Stimulated activated CD4-positive, alpha-beta T cell treated with anti-CD3 and anti-CD28 coated beads, Interleukin-2, amount 100 ng/mL, for 24 hours (primary cell): ENCODE results near the gene SP7.
A peak's percentile ranks its signal among the peaks of the same experiment; 100 is the strongest.
"Not testable (repeated sequence)": the region's sequence is repeated elsewhere in the genome, so short reads cannot be mapped to it uniquely, and the experiment has no call there.

Source experiments
- DNase-seq, 2 donors: peaks; one replicate each; pipeline ENCODE4 v3.0.0-alpha.2; 2020

SP7 gene

DNA sequence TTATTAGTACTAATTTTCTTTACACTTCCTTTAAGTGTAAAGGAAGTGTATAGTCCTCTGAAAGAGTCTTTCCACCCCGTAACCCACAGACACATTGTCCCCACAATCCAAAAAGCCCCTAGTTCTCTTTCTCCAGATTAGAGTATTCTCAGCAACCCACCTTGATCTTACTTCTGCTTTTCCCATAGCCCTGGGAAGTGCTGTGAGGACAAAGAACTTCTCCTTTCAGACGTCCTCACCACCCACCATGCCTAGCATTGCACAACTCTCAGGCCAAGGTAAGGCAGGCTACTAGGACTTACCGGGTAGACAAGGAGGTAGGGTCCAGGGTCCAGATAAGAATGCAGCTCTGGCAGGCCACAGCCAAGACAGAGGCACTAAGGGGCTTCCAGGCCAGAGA, 22.2 kb downstream of the SP7 start:
- no peak for DNase-seq

DNA sequence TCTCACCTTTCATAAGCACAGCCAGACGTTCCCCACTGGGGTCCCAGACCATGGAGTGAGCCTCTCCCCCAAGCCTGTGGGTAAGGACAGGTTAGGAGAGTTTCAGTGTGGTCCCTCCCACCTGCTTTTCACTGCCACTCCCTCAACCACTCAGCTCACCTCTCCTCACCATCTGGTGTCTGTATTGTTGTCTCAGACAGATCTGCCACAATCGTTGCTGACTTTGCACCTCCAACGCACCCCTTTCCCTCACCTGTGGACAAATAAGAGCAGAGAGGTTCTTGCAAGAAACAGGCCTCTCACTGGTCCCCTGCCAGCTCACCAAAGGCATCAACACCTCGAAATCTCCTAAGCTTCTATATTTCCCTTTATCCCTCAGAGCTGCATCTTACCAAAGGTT, 27.9 kb downstream of the SP7 start:
- no peak for DNase-seq

DNA sequence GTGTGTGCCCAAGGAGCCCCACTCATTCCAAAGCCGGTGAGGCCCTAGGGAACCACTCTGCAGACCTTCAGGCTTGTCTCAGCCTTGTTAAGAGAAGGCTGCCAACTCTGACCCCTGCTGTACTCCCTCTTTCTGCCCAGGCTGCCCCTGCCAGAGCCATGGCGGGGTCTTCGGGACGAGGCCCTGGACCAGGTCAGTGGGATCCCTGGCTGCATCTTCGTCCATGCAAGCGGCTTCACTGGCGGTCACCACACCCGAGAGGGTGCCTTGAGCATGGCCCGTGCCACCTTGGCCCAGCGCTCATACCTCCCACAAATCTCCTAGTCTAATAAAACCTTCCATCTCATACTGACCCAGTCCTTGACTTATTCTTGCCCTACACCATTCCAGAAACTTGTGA, 29.3 kb downstream of the SP7 start:
- no peak for DNase-seq

DNA sequence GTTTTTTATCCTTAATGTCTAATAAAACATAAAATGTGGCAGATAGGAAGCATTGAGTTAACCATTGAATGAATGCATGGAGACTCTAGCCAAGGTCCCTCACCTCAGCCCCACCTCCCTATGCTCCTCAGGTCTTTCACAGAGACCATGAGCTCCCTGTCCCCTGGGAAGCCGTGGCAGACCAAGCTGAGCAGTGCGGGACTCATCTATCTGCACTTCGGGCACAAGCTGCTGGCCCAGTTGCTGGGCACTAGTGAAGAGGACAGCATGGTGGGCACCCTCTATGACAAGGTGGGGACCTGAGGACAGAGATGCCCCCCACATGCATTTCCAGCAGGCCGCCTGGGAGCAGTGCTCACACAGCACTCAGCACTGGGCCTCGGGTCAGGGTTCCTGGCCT, 33.3 kb downstream of the SP7 start:
- no peak for DNase-seq

DNA sequence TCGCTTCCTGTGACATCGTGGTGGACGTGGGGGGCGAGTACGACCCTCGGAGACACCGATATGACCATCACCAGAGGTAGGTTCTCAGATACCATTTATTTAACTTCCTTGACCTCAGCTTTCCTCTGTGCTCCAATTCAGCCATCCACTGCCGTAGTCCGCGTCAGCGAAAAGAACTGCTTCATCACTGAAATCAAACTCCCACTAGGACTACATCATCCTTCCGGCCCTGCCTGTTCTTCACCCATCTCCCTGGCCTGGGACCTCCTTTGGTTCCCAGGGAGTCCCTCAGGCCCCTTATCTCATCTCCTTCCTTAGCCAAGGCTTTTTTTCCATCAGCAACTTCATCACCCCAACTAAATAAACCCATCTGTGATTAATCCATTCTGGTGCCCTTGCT, 36.0 kb downstream of the SP7 start:
- DNase-seq = peak; percentile 30 to 38

DNA sequence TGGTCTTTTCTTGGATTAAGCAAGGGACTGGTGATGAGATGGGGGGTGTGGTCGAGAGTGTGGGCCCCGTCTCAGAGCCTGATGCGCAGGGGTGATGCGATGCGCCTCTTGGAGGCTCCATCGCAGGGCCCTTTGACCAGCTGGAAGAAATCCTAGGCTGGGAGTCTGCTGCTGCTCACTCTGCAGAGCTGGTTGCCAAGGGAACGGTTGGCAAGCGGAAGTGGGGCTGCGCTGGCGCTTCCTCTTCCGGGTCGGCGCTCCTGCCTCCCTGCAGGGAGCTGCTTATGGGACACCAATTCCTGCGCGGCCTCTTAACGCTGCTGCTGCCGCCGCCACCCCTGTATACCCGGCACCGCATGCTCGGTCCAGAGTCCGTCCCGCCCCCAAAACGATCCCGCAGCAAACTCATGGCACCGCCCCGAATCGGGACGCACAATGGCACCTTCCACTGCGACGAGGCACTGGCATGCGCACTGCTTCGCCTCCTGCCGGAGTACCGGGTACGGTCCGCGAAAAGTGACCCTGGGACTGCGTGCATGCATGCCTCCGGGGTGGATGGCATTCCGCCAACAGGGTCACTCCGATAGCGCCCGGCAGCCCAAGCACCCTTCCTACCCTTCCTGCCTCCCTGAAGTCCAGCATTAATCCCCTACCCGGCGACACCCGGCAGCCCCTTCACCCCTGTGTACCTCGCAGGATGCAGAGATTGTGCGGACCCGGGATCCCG, 36.5 kb downstream of the SP7 start, which contains the start of gene MYG1:
Gene MYG1 (plus strand): TSS at position 242 of the 727 bp plus-strand sequence. CDS start 43 bp downstream, at position 285.
- peak; percentile 84 to 87 for DNase-seq

DNA sequence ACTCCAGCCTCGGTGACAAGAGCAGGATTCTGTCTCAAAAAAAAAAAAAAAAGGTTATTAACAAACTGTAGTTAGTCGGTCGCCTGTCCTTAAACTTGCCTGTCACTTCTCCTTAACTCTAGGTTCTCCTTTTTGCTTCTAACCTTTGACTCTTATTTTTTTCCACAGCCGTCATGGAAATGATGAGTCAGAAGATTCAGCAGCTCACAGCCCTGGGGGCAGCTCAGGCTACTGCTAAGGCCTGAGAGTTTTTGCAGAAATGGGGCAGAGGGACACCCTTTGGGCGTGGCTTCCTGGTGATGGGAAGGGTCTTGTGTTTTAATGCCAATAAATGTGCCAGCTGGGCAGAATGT, 37.1 kb downstream of the SP7 start:
- DNase-seq = peak; percentile 39 to 47

DNA sequence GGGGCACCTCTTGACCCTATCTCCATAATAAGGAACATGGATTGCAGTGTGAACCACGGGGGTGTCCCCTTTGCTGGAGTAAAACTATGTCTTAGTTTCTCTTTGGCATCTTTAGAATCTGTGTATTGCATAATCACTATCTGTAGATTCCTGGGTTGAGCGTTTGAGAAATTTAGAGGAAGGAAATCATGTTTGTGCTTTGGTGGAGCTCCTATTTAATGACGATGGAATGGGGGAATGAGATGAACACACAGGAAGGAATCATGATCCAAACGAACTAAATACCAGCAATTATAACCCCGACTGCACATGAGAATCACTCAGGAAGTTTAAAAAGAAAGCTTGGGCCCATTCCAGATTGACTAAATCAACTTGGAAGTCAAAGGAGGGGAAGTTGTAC, 38.0 kb downstream of the SP7 start:
- DNase-seq = no peak

DNA sequence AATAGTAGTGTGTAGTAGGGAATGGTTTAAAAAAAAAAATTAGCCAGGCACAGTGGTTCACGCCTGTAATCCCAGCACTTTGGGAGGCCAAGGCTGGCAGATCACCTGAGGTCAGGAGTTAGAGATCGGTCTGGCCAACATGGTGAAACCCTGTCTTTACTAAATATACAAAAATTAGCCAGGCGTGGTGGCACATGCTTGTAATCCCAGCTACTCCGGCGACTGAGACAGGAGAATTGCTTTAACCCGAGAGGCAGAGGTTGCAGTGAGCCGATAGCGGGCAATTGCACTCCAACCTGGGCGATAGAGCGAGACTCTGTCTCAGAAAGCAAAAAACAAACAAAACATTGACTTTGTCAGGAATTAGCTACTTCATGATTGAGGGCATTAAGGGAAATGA, 39.0 kb downstream of the SP7 start:
- DNase-seq = not testable (repeated sequence)

DNA sequence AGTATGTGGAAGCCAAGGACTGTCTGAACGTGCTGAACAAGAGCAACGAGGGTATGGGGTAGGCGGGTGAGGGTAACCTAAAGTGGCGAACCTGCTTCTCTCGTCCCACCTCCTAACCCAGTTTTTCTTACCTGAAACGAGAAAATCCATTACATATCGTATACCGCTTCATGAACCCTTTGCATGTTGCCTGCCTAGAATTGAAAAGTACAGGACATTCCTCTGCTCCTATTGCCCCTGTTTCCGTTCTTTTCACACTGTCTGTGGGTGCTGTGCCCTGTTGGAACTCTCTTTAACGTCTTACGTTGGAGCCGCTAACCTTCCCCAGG, 40.3 kb downstream of the SP7 start:
- no peak for DNase-seq

DNA sequence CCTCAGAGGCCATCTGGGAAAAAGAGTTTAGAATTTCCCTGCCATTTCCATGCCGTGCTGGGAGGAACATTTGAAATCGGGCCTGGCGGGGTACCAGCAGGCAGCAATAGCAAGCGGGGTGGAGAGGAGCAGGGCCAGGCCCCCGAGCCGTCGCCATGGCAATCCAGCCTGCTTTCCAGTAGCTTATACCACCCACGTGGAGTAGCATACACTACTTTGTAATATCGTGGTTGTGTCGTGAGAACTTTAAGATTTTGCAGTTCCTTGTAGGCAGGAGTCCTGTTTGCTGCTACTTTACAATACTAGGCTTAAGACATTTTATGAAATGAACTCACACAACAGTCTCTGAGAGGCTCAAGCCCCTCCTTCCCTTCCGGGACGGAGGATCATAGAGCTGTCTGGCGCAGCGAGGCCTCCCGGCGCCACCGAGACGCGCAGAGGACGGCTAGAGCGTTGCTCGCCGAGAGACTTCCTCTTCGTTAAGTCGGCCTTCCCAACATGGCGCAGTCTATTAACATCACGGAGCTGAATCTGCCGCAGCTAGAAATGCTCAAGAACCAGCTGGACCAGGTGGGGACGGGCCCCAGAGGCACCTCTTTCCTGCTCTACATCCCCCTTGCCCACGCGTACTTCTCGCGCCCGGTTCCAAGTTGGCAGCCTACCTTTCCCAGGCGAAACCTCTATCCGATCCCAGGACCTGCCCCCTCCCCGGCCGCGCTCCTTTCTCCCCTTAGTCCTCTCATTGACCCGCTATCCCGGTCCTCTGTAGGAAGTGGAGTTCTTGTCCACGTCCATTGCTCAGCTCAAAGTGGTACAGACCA, 40.9 kb downstream of the SP7 start, which contains the start of gene PFDN5:
Gene PFDN5 (plus strand): TSS at position 473 of the 821 bp plus-strand sequence. CDS start 26 bp downstream, at position 499.
- DNase-seq = peak; percentile 85 to 86

DNA sequence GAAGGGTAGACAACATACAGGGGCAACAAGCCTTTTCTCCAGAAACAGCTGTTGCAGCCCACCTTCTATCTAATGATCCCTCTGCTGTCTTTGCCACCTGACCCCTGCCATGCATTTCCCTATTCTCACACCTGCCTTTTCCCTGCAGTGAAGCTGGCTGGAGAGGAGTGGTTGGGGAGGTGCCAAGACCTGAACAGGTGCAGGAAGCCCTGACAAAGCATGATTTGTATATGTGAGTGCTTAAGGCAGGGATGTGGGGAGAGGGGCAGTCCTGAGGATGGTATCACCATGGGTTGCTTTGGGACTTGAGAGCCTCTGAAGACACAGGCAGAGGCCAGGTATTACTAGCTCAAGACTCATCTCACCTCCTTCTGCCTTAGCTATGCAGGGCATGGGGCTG, 43.7 kb downstream of the SP7 start:
- DNase-seq = no peak

DNA sequence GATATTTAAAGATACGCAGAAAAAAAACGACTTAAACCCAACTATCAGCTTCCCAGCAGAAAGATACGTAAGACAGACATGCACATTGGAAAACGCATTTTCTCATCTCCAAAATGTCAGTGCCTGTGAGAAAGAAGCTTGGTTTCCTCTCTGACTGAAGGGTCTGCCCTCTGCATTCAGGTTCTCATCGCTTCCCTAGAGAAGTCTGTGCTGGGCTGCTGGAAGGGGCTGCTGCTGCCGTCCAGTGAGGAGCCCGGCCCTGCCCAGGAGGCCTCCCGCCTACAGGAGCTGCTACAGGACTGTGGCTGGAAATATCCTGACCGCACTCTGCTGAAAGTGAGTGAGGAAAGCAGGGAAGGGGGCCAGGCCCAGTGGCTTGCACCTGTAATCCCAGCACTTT, 45.5 kb downstream of the SP7 start:
- DNase-seq = peak in 1 of 2 donors; percentile 21

DNA sequence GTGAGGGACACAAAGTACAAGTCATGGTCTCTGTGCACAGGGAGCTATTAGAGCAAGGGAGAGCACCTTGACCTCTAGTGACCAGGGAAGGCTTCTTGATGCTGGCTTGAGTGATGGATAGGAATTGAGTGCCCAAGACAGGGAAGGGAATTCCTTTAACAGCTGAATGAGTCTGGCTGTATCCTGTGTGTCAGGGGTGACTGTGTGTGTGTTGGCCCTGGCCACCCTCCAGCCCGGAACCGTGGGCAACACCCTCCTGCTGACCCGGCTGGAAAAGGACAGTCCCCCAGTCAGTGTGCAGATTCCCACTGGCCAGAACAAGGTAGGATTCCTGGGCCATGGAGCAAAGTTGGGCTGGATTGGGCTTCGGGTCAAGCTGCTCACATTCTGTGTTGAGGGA, 46.3 kb downstream of the SP7 start:
- no peak for DNase-seq

DNA sequence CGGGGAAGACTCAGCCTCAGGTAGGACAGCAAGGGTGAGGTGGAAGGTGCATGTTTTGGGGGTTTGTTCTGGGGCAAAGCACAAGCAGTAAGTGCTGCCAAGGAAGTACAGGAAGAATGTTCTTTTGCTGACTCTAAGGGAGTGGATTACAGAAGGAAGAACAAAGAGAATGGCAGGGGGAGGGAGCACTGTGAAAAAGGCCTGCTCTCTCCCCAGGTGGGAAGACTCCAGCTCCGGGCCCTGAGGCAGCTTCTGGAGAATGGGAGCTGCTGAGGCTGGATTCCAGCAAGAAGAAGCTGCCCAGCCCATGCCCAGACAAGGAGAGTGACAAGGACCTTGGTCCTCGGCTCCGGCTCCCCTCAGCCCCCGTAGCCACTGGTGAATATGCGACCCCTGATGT, 47.8 kb downstream of the SP7 start:
- no peak for DNase-seq

DNA sequence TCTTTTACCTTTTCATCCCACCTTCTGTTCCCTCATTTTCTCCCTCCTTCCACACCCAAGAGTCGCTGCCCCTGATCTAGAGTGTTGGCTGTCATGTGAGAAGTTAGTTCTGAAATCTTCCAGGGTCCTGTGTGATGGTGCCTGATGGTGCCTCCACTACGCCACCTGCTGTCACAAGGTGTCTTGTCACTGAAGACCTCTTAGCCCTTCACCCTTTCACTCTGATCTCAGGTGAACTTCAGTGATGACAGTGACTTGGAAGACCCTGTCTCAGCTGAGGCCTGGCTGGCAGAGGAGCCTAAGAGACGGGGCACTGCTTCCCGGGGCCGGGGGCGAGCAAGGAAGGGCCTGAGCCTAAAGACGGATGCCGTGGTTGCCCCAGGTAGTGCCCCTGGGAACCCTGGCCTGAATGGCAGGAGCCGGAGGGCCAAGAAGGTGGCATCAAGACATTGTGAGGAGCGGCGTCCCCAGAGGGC, 48.4 kb downstream of the SP7 start:
- peak; percentile 67 to 78 for DNase-seq

DNA sequence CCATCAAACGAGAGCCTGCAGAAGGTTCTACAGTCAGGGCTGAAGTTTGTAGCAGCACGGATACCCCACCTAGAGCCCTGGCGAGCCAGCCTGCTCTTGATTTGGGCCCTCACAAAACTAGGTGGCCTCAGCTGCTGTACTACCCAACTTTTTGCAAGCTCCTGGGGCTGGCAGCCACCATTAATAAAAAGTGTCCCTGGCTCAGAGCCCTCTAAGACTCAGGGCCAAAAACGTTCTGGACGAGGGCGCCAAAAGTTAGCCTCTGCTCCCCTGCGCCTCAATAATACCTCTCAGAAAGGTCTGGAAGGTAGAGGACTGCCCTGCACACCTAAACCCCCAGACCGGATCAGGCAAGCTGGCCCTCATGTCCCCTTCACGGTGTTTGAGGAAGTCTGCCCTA, 49.7 kb downstream of the SP7 start:
- no peak for DNase-seq

DNA sequence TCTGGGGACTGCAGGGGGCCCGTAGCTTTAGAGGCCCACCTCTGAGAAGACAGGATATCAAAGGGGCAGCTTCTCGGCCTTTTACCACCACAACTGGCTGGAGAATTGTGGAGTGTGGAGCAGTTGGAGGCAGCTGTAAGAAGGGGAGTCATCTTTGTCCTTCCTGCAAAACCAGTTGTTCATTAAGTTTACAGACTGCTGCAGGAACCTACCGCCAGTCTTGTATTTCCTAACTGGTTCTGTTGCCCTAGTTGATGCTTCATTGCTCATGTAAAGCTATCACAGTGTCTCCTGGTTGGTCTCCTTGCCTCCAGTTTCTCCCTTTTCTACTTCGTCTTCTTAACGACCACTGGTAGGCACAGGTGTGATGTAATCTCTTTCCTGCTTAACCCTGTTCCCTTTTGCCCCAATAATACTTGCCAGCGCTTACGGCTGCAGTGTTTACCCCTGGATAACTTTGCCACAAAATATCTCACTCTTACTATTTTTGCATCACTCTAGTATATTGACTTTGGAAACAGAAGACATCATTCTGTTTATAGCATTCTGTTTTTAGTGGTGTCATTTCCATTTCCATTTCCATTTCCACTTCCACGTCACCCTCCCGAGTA, 56.2 kb downstream of the SP7 start:
- DNase-seq = no peak

DNA sequence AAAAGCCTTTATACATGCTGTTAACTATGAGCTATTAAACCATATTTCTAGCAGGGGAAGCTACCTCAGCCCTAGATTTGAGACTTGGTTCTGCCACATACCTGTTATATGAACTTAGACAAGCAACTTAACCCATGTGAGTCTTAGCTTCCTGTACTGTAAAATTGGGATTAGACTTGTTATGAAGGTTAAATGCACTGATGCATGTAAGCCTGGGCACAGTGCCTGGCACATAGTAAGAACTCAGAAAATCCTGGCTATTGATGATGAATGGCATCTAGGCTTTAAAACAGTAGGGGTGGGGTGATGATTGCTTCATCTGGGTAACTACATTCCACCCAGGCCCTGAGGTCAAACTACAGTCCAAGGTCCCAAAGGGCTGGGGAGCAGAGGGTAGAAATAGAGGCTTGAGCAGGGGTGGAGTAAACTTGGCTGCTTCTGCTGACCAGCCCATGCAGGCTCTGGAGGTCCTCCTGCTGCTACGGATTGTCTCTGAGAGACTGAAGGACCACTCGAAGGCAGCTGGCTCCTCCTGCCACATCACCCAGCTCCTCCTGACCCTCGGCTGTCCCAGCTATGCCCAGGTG, 56.8 kb downstream of the SP7 start:
- no peak for DNase-seq

DNA sequence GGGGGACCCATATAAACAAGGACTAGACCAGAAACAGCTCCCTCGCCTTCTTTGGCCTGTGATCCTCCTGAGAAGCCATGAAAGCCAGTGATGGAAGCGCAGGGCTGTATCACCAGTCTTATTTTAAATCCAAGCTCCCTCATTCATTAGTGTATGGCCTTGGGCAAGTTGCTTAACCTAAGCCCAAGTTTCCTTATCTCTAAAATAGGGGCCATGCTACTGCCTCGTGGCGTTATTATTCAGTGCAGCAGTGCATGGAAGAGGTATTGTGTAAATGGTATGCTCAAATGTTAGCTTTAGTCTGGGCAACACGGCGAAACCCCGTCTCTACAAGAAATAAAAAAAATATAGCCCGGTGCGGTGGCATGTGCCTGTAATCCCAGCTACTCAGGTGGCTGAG, 58.2 kb downstream of the SP7 start:
- DNase-seq = no peak
